Dermis blood vessel endothelial cell (primary cell): ENCODE results near the gene ABCA7. TPM values are rescaled to one million over a fixed set of nuclear protein-coding genes. Genes with fewer than 3 reads are reported as not detected.

ENCODE experiments used
- DNase-seq: peaks from one replicate; pipeline ENCODE4 v3.0.0; 2010
- total RNA-seq: library from RNA; depleted of rRNA; stranded (reverse); fragments of >200 nt; gene quantifications from 2 replicates; pipeline ENCODE4 v1.2.3, GENCODE V29; 2014

ABCA7 gene
- total RNA-seq, 1 donor from 2014 or later: 9.4 TPM

GRCh38 chr19:1074544-1075283 lies 34.8 kb downstream of the ABCA7 start:
- peak; percentile 86 for DNase-seq

GRCh38 chr19:1076046-1076386 lies 36.1 kb downstream of the ABCA7 start:
- no peak for DNase-seq

DNA sequence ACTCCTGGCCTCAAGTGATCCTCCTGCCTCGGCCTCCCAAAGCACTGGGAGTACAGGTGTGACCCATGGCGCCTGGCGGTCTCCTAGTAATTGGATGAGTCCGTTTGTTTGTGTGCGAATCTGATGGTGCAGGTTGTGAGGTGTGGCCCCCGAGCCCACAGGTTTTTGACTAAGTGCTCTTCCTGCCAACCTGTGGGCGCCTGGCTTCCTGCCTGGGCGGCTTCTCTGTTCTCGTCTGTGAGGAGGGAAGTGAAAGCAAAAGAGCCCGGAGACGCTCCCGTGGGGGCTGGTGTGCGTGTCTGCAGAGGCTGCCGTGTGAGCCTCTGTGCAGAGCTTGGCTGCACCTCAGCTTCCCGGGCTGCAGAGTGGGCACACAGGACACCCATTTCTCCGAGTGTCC lies 37.0 kb downstream of the ABCA7 start:
- peak; percentile 41 for DNase-seq

GRCh38 chr19:1079566-1080111 lies 39.7 kb downstream of the ABCA7 start:
- no peak for DNase-seq

DNA sequence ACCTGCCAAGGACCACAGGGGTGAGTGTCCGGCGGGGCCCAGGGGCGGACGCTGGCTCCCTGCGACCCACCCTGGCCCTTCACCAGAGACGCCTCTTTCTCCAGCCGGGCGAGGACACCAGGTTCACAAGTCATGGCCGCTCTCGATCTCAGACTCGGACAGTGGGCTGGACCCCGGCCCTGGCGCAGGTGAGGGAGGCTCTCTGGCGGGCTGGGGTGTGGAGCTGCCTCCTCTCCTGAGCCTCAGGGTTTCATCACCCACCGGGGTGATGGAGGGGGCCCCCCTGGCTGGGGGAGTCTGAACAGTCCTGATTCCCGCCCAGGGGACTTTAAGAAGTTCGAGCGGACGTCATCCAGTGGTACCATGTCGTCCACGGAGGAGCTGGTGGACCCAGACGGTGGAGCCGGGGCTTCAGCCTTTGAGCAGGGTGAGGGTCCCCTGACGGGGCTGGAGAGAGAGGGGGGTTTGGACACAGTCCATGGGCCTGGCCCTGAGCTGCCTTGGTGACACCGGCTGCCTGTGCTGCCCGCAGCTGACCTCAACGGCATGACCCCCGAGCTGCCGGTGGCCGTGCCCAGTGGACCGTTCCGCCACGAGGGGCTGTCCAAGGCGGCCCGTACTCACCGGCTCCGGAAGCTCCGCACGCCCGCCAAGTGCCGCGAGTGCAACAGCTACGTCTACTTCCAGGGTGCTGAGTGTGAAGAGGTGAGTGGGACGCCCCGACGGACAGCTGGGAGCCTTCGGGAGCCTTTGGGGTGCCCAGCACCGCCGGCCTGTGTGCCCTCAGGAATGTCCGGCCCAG lies 40.7 kb downstream of the ABCA7 start:
- no peak for DNase-seq

DNA sequence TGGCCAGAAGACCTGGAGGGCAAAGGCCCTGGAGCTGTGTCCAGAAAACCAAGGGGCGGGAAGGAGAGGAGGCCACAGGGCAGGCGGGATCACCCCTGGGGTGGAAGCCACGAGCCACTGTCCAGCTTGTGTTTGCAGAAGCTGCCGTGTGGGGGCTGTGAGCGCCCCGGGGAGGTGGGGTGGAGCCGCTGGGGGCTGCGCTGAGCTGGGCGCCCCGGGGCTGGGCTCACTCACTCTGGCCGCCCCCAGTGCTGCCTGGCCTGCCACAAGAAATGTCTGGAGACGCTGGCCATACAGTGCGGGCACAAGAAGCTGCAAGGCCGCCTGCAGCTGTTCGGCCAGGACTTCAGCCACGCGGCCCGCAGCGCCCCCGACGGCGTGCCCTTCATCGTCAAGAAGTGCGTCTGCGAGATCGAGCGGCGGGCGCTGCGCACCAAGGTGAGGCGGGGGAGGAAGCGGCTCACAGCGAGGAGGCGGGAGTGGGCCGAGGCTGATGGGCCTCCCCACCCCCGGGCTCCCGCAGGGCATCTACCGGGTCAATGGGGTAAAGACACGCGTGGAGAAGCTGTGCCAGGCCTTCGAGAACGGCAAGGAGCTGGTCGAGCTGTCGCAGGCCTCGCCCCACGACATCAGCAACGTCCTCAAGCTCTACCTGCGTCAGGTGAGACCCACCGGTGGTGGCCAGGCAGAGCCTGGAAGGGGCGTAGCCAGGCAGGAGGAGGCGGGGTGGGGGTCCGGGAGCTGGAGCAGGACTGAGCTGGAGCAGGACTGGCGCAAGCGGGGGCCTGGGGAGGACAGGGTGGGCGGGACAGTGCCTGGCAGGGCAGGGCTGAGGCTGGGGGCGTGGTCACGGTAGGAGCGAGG lies 41.6 kb downstream of the ABCA7 start:
- no peak for DNase-seq

DNA sequence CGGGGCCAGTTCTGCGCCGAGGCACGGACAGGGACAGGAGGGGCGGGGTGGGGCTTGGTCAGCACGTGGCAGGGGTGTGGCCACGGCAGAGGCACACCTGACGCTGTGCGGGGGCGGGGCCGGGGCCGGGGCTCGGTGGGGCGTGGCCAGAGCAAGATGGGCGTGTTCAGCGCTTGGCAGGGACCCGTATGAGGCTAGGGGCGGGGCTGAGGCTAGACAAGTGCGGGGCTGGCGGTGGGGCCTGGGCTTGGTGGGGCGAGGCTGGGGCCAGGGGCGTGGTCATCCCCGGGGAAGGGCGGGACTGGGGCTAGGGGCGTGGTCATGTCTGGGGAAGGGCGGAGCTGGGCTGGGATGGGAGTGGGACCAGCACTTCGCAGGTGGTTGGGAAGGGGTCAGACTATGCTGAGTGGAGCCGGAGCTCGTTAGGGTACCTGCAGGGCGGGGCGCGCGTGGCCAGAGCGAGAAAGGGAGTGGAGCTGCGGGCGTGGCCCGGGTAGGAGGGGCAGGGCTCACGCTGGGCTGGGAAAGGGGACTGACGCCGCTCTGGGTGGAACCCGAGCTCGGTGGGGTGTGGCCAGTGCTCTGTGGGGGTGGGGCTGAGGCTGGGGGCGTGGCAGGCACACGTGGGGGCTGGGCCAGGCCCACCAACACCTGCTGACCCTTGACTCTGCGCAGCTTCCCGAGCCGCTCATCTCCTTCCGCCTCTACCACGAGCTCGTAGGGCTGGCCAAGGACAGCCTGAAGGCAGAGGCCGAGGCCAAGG lies 42.4 kb downstream of the ABCA7 start:
- DNase-seq: peak; percentile 62

DNA sequence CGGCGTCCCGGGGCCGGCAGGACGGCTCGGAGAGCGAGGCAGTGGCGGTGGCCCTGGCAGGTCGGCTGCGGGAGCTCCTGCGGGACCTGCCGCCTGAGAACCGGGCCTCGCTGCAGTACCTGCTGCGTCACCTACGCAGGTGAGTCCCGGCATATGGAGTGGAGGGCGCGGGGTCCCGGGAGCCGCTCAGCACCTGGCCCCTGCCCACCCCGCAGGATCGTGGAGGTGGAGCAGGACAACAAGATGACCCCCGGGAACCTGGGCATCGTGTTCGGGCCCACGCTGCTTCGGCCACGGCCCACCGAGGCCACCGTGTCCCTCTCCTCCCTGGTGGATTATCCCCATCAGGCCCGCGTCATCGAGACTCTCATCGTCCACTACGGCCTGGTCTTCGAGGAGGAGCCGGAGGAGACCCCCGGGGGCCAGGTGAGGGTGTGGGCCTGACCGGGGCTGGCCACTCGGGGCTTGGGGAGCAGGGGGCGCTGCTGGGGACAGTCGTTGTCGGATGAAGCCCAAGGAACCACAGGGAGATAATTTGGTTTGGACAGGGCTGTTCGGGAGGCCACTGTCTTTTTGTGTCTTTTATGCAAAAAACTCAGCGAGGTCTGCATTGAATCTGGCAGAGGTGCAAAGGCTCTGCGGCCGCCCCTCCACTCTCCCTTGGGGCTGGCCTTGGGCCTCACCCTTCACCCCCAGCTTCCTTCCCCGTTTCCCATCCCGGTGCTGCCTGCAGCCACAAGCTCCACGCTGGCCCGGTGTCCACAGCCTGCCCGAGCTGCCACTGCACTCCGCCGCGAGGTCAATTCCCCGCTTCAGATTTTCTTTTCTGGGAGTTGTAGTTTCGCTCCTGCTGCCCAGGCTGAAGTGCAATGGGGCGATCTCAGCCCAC lies 43.3 kb downstream of the ABCA7 start:
- DNase-seq: no peak

- DNase-seq: no peak
Observed at GRCh38 chr19:1084024-1084868, 44.3 kb downstream of the ABCA7 start.

GRCh38 chr19:1085053-1085658 lies 45.2 kb downstream of the ABCA7 start:
- no peak for DNase-seq

- no peak for DNase-seq
Observed at GRCh38 chr19:1085676-1086442, 46.0 kb downstream of the ABCA7 start.

DNA sequence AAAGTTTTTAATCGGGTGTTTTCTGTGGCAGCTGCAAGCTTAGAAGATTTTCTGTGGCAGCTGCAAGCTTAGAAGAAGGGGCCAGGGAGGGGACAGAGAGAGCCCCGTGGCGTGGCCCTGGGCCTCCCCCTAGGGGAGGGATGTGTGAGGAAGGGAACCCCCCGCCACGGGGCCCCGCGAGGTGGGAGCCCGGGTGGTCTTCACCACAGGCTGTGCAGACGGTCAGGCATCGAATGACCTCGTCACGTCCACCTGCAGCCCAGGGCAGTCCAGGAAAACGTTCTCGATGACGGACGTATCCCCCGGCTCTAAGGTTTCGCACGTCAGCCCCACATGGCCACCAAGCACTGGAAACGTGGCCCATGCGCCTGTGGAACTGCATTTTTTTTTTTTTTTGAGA lies 46.7 kb downstream of the ABCA7 start:
- DNase-seq: no peak

DNA sequence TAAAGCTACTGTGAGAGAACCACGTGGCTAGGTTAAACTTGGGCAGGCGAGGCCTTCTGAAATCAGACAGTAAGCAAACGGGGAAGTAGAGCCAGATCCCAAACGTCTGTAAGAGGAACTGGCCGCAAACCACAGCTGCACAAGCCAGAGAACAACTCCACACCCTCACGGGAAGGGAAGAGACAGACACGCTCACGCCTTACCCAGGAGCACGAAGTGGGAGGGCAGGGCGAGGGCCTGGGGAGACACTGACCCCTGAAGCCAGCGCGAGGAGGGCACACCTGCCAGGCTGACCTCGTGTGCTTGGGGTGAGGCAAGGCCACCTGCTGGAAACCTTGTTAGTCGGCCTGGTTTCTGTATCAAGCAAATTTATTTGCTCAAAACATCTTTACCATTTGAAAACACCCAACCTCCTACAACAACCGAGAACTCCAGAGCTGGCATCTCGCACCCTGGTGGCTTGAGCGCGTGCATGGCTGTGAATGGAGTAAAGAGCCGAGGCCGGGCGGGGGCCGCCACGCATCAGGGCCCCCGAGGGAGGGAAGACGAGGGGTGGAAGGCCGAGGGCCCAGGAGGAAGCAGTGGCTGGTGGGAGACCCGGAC lies 48.0 kb downstream of the ABCA7 start:
- DNase-seq: no peak

- no peak for DNase-seq
Observed at GRCh38 chr19:1088416-1089010, 48.6 kb downstream of the ABCA7 start.

DNA sequence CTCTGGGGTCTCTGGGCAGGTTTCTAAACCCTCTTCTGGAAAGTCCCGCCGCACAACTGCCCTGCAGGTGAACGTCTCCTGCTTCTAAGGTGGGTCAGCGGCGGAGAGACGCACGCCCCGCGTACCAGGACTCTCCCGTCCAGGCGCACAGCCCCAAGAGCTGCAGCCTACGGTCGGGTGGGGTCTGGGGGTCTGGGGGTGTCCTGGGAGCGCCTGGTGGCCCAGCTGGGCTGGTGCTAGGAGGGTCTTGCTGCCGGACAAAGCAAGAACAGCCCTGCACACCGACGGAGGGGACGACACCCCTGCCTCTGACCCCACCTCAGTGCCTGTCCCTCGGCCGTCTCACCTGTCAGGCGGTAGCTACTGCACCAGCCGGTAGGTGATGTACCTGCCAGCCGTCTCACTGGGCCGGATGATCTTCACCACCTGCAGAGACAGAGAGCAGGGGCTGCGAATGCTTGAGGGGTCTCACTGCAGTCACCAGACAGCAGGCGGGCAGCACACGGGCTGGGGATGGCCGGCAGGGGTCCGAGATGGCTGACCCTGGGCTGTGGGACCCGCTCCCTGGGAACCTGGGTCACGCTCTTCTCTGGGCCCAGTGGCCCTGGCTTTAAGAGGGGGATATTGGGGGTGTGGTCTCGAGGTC lies 49.3 kb downstream of the ABCA7 start:
- no peak for DNase-seq

DNA sequence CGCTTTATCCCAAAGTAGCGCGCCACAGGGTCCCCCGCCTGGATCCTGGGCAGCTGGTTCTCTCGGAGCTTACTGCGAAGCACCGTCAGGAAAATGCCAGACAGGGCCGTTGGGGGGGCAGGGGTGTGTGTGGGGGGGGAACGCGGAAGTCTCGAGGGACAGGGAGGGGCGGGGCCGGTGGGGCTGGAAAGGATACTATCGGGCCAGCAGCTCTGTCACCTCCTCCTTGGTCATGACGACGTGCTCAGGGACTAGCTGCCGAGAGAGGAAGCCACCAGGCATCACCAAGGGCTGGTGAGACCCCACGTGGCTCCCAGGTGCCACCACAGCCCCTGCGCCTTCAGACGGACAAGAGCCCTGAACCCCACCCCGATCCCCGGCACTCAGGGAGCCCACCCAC lies 50.0 kb downstream of the ABCA7 start:
- DNase-seq: no peak

- DNase-seq: no peak
Observed at GRCh38 chr19:1090731-1091543, 51.0 kb downstream of the ABCA7 start.
